ENCODE measurements around the gene SLC39A1. TPM values are rescaled to one million over a fixed set of nuclear protein-coding genes. Genes with fewer than 3 reads are reported as not detected.
A peak's percentile ranks its signal among the peaks of the same experiment; 100 is the strongest.
"Not testable (repeated sequence)": the region's sequence is repeated elsewhere in the genome, so short reads cannot be mapped to it uniquely, and the experiment has no call there.

The SLC39A1 gene, protein sequence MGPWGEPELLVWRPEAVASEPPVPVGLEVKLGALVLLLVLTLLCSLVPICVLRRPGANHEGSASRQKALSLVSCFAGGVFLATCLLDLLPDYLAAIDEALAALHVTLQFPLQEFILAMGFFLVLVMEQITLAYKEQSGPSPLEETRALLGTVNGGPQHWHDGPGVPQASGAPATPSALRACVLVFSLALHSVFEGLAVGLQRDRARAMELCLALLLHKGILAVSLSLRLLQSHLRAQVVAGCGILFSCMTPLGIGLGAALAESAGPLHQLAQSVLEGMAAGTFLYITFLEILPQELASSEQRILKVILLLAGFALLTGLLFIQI
- 10 to 100 TPM; 77.5 to 81.4 (median 80.6) TPM for polyA plus RNA-seq (ENCODE audit: insufficient read length in 3 of 3)
- long read RNA-seq, donor 1, transcript SLC39A1-202 (4 exons, 2,084 nt) = major isoform, 24 of 30 reads
- long read RNA-seq, donor 1, transcript SLC39A1-204 (3 exons, 2,723 nt) = minor isoform, 5 of 30 reads
- long read RNA-seq, donor 1, partial matches to known transcripts = 0 of 30 reads
- long read RNA-seq, donor 1, other reads (novel, unspliced or antisense) = 0 of 30 reads
- long read RNA-seq, donor 2, transcript SLC39A1-204 (3 exons, 2,723 nt) = minor isoform, 7 of 25 reads
- long read RNA-seq, donor 2, transcript SLC39A1-202 (4 exons, 2,084 nt) = major isoform, 18 of 25 reads
- long read RNA-seq, donor 2, partial matches to known transcripts = 0 of 25 reads
- long read RNA-seq, donor 2, other reads (novel, unspliced or antisense) = 0 of 25 reads
- long read RNA-seq, donor 3, transcript SLC39A1-202 (4 exons, 2,084 nt) = major isoform, 36 of 40 reads
- long read RNA-seq, donor 3, partial matches to known transcripts = 0 of 40 reads
- long read RNA-seq, donor 3, other reads (novel, unspliced or antisense) = 0 of 40 reads
- long read RNA-seq, donor 4, transcript SLC39A1-204 (3 exons, 2,723 nt) = minor isoform, 6 of 38 reads
- long read RNA-seq, donor 4, transcript SLC39A1-202 (4 exons, 2,084 nt) = major isoform, 30 of 38 reads
- long read RNA-seq, donor 4, partial matches to known transcripts = 0 of 38 reads
- long read RNA-seq, donor 4, other reads (novel, unspliced or antisense) = 0 of 38 reads
- long read RNA-seq, donor 5 = 0 reads
- long read RNA-seq, donor 6, transcript SLC39A1-202 (4 exons, 2,084 nt) = major isoform, 14 of 17 reads
- long read RNA-seq, donor 6, partial matches to known transcripts = 0 of 17 reads
- long read RNA-seq, donor 6, other reads (novel, unspliced or antisense) = 0 of 17 reads
- long read RNA-seq, donor 7, transcript SLC39A1-202 (4 exons, 2,084 nt) = major isoform, 22 of 26 reads
- long read RNA-seq, donor 7, partial matches to known transcripts = 0 of 26 reads
- long read RNA-seq, donor 7, other reads (novel, unspliced or antisense) = 0 of 26 reads
- long read RNA-seq, donor 8, transcript SLC39A1-202 (4 exons, 2,084 nt) = major isoform, 33 of 56 reads
- long read RNA-seq, donor 8, transcript SLC39A1-204 (3 exons, 2,723 nt) = minor isoform, 16 of 56 reads
- long read RNA-seq, donor 8, transcript SLC39A1-211 (4 exons, 2,322 nt) = minor isoform, 6 of 56 reads
- long read RNA-seq, donor 8, partial matches to known transcripts = 0 of 56 reads
- long read RNA-seq, donor 8, other reads (novel, unspliced or antisense) = 0 of 56 reads
- long read RNA-seq, donor 9, transcript SLC39A1-202 (4 exons, 2,084 nt) = major isoform, 16 of 29 reads
- long read RNA-seq, donor 9, transcript SLC39A1-204 (3 exons, 2,723 nt) = minor isoform, 11 of 29 reads
- long read RNA-seq, donor 9, partial matches to known transcripts = 0 of 29 reads
- long read RNA-seq, donor 9, other reads (novel, unspliced or antisense) = 0 of 29 reads
- long read RNA-seq, donor 10, transcript SLC39A1-202 (4 exons, 2,084 nt) = major isoform, 32 of 36 reads
- long read RNA-seq, donor 10, partial matches to known transcripts = 0 of 36 reads
- long read RNA-seq, donor 10, other reads (novel, unspliced or antisense) = 0 of 36 reads
- long read RNA-seq, donor 11, transcript SLC39A1-204 (3 exons, 2,723 nt) = minor isoform, 6 of 27 reads
- long read RNA-seq, donor 11, transcript SLC39A1-202 (4 exons, 2,084 nt) = major isoform, 19 of 27 reads
- long read RNA-seq, donor 11, partial matches to known transcripts = 0 of 27 reads
- long read RNA-seq, donor 11, other reads (novel, unspliced or antisense) = 0 of 27 reads
- long read RNA-seq, donor 12, transcript SLC39A1-202 (4 exons, 2,084 nt) = major isoform, 10 of 25 reads
- long read RNA-seq, donor 12, partial matches to known transcripts = 13 of 25 reads
- long read RNA-seq, donor 12, other reads (novel, unspliced or antisense) = 0 of 25 reads
- long read RNA-seq, donor 13, transcript SLC39A1-202 (4 exons, 2,084 nt) = major isoform, 41 of 117 reads
- long read RNA-seq, donor 13, transcript SLC39A1-204 (3 exons, 2,723 nt) = minor isoform, 18 of 117 reads
- long read RNA-seq, donor 13, partial matches to known transcripts = 56 of 117 reads
- long read RNA-seq, donor 13, other reads (novel, unspliced or antisense) = 0 of 117 reads
- long read RNA-seq, donor 14, transcript SLC39A1-202 (4 exons, 2,084 nt) = major isoform, 23 of 31 reads
- long read RNA-seq, donor 14, transcript SLC39A1-204 (3 exons, 2,723 nt) = minor isoform, 6 of 31 reads
- long read RNA-seq, donor 14, partial matches to known transcripts = 0 of 31 reads
- long read RNA-seq, donor 14, other reads (novel, unspliced or antisense) = 0 of 31 reads
- long read RNA-seq, donor 15, transcript SLC39A1-204 (3 exons, 2,723 nt) = major isoform, 6 of 12 reads
- long read RNA-seq, donor 15, transcript SLC39A1-202 (4 exons, 2,084 nt) = major isoform, 6 of 12 reads
- long read RNA-seq, donor 15, partial matches to known transcripts = 0 of 12 reads
- long read RNA-seq, donor 15, other reads (novel, unspliced or antisense) = 0 of 12 reads
- long read RNA-seq, donor 16, transcript SLC39A1-202 (4 exons, 2,084 nt) = major isoform, 79 of 105 reads
- long read RNA-seq, donor 16, transcript SLC39A1-204 (3 exons, 2,723 nt) = minor isoform, 21 of 105 reads
- long read RNA-seq, donor 16, partial matches to known transcripts = 0 of 105 reads
- long read RNA-seq, donor 16, other reads (novel, unspliced or antisense) = 0 of 105 reads

DNA sequence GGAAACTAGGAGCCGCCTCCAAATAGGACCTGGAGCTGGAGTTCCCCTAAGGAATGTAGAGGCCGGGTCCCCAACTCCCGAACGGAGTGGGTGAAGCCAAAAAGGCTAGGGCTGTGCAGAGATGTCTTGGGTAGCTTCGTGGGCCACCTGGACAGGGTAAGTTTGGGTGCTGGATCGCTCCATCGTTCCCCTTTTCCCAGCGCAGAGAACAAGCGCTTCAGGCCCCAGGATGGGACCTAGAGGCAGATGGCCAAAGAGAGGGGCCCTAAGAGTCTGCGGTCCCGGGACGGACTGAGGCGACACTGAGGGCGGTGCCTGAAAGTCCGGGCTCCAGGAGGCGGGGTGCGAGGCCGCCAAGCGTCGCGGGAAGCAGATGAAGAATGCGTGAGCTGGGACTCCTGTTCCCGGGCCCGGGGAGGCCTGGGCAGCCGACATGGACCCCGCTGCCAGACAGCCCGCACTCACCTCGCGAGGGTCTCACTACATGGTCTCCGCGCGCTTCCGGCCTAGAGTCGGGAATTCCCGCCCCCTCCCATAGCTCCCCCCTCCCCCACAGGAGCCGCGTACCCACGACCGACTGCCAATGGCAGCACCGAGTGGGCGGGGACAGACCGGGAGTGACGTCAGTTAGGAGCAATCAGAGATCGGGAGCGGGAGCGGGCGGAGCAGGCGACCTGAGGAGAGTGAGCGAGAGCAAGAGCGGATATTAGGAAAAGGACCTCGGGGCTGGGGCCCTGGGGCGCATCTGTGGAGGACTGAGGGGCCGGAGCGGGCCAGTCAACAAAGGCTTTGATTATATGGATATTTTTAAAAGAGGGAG lies at the start of gene SLC39A1:
SLC39A1 (minus strand) TSS at position 508 of the 820 bp plus-strand sequence. CDS start 822 bp downstream, outside the sequence.
- peak; percentile 97 to 98 (median 98) for DNase-seq (ENCODE audit: extremely low read depth in 1 of 11, low read depth in 9 of 11, low spot score in 4 of 11)

DNA sequence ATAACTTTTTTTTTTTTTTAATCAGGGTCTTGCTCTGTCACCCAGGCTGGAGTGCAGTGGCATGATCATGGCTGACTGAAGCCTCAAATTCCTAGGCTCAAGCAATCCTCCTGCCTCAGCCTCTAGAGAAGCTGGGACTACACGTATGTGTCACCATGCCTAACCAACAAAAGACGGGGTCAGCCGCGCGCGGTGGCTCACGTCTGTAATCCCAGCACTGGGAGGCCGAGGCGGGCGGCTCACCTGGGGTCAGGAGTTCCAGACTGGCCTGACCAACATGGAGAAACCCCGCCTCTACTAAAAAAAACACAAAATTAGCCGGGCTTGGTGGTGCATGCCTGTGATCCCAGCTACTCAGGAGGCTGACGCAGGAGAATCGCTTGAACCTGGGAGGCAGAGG lies 49.2 kb upstream of the SLC39A1 start:
- DNase-seq (ENCODE audit: extremely low read depth in 1 of 11, low read depth in 9 of 11, low spot score in 4 of 11) = not testable (repeated sequence)

- no peak for DNase-seq (ENCODE audit: extremely low read depth in 1 of 11, low read depth in 9 of 11, low spot score in 4 of 11)
Measured at GRCh38 chr1:154012129-154012528, 48.8 kb upstream of the SLC39A1 start.

DNA sequence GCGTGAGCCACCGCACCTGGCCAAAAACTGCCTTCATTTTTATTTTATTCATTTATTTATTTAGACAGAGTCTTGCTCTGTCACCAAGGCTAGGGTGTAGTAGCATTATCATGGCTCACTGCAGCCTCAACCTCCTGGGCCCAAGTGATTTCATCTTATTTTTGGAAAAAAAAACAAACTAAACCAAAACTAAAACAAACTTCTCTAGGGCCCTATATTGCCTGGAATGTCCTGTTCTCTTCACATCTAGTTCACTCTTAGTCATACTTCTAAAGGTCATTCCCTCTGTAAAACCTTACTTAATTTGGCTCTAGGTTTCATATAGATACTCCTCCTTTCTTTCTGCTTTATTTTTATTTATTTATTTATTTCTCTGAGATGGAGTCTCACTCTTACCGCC lies 42.8 kb upstream of the SLC39A1 start:
- DNase-seq (ENCODE audit: extremely low read depth in 1 of 11, low read depth in 9 of 11, low spot score in 4 of 11) = no peak

DNA sequence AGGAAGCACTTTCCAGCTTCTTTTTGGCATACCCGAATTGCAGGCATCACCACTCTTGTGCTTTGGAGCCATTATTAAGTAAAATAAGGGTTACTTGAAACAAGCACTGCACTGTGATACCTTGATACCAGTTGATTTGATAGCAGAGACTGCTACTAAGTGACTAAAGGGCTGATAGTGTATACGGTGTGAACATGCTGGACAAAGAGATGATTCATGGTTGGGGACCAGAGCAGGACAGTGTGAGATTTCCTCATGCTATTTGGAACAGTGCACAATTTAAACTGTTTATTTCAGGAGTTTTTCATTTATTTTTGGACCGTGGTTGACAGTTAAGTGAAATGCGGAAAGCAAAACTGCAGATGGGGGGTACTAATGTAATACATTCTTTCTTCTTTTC lies 37.1 kb upstream of the SLC39A1 start:
- DNase-seq (ENCODE audit: extremely low read depth in 1 of 11, low read depth in 9 of 11, low spot score in 4 of 11) = no peak

DNA sequence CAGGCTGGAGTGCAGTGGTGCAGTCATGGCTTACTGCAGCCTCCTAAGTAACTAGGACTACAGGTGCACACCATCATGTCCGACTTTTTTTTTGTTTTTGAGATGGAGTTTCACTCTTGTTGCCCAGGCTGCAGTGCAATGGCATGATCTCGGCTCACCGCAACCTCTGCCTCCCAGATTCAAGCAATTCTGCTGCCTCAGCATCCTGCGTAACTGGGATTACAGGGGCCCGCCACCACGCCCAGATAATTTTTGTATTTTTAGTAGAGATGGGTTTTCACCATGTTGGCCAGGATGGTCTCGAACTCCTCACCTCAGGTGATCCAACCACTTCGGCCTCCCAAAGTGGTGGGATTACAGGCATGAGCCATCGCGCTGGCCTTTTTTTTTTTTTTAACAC lies 33.5 kb upstream of the SLC39A1 start:
- DNase-seq (ENCODE audit: extremely low read depth in 1 of 11, low read depth in 9 of 11, low spot score in 4 of 11) = not testable (repeated sequence)

GRCh38 chr1:153995640-153996039 lies 32.3 kb upstream of the SLC39A1 start:
- no peak for DNase-seq (ENCODE audit: extremely low read depth in 1 of 11, low read depth in 9 of 11, low spot score in 4 of 11)

DNA sequence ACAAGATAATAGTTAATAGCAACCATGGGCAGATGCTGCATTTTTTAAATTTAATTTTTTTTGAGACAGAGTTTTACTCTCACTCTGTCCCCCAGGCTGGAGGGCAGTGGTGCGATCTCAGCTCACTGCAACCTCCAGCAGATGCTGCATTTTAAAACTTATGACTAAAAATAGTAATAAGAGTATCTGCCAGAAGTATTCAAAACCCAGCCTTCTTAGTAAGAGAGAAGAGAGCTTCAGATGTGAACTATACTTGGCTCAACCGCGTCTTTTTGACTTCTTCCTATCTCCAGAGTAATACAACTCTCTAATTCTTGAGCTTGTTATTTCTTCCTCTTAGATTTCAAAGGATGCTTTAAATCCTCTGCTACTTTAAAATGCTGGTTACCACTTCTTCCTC lies 31.9 kb upstream of the SLC39A1 start:
- DNase-seq (ENCODE audit: extremely low read depth in 1 of 11, low read depth in 9 of 11, low spot score in 4 of 11) = no peak

DNA sequence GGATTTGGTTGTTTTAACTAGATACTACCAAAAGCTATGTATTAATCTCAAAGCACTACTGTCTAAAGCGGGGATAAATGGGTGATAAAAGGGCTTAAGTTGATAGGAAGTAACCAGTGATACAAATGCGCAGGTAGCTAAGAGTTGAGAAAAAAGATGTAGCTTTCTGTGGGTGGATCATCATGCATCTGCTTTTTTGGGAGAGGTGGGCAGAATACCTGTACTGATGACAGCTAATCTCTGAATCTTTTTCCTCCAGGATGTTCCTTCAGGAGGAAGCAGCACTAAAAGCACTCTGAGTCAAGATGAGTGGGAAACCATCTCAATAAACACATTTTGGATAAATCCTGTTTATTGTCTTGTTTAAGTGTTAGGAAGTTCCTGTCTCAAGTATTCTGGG lies 28.5 kb upstream of the SLC39A1 start:
- DNase-seq (ENCODE audit: extremely low read depth in 1 of 11, low read depth in 9 of 11, low spot score in 4 of 11) = no peak

- no peak for DNase-seq (ENCODE audit: extremely low read depth in 1 of 11, low read depth in 9 of 11, low spot score in 4 of 11)
Measured at GRCh38 chr1:153991151-153991630, 27.9 kb upstream of the SLC39A1 start.

DNA sequence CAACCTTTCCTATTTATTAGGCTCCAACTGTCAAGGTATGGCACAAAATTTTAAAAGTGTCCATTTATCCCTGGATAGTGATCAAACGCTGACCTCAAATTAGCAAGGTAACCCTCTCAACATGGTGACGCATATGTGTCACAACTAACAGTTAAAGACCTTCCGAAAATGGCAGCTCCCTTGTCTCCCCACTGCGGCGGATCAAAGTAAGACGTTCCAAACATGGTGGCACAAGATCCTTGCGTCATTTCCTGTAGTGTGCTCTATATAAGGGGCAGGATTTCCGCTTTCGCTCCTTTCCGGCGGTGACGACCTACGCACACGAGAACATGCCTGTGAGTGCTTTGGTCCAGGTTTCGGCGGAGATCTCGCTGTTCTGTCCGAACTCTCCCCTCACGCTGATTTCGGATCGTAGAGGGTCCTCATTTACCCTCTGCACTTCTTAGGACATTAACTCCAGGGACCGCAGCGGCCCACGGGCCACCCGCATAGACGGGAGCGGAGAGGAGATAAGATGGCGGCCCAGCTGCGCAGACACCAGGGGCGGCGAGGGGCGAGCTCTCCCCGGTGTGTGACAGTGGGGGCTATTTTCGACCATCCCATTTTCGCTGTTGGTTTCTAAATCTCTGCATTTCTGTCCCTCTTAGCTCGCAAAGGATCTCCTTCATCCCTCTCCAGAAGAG lies 27.3 kb upstream of the SLC39A1 start, which contains the start of gene RPS27:
RPS27 (plus strand) TSS at position 295 of the 683 bp plus-strand sequence; CDS start at position 330, 35 bp downstream.
- DNase-seq (ENCODE audit: extremely low read depth in 1 of 11, low read depth in 9 of 11, low spot score in 4 of 11) = peak; percentile 96 to 99 (median 98)

- no peak for DNase-seq (ENCODE audit: extremely low read depth in 1 of 11, low read depth in 9 of 11, low spot score in 4 of 11)
Measured at GRCh38 chr1:153987621-153988020, 24.3 kb upstream of the SLC39A1 start.

- DNase-seq (ENCODE audit: extremely low read depth in 1 of 11, low read depth in 9 of 11, low spot score in 4 of 11) = peak in 8 of 11 donors; percentile 67 to 82 (median 80)
Measured at GRCh38 chr1:153985941-153986761, 22.8 kb upstream of the SLC39A1 start, which contains the start of gene RAB13. RAB13 (minus strand) TSS chr1:153986339; CDS start chr1:153986236, 103 bp downstream.
